CD4-positive, alpha-beta T cell treated with Interleukin-21 for 1 hour (primary cell): ENCODE data around the gene POU3F1.

Source experiments
- DNase-seq: peaks from one replicate; pipeline ENCODE4 v3.0.0-alpha.2; 2020

The POU3F1 gene

DNA sequence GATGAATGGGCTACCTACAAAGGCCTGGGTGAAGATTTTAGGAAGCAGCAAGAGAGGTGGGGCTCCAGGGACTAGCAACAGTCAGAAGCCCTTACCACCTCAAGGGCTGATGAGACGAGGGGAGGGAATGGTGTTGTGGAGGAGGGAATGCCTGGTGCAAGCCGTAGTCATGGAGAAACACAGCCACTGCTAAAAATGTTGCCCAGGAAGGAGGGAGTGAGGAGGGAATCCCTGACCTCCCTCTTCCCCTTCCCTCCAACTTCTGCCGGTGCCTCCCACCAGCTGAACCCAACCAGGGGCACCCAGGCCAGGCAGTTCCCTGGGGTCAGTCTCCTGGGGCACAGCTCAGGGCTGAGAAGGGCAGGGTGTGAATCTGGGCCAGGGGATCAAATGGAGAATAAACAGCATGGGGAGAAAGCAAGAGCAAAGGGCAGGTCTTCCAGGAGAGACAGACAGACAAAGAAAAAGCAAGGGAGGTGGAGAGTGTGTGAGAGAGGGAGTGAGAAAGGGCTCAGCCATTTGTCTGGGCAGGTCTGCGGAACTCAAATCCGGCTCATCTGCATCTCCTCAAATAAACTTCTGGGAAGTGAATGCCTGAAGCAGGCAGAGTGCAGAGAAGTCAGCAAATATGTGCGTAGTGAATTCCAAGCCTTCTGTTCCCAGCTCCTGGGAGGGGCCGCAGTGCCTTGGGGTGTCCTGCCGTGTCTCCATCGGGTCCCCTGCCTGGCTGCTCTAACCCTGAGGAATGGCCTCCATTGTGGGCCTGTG, 27.1 kb upstream of the POU3F1 start:
- no peak for DNase-seq

DNA sequence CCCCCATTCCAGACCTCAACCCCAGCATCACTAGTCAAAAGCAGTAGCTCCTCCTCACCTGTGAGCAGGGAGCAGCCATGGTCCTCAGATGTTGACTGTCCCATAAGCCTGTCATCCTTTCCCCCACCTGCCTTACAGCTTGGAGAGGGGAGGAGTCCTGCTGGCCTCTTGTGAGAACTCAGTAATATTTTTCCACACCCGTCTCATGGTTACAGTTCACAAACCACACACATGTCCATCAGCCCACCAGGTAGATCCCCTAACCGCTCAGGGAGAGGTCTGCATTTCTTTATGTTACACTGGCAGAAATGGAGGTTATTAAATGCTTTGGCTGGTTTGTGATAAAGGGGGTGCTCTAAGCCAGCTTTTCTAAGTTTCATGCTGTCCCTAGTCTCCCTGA, 26.3 kb upstream of the POU3F1 start:
- no peak for DNase-seq

DNA sequence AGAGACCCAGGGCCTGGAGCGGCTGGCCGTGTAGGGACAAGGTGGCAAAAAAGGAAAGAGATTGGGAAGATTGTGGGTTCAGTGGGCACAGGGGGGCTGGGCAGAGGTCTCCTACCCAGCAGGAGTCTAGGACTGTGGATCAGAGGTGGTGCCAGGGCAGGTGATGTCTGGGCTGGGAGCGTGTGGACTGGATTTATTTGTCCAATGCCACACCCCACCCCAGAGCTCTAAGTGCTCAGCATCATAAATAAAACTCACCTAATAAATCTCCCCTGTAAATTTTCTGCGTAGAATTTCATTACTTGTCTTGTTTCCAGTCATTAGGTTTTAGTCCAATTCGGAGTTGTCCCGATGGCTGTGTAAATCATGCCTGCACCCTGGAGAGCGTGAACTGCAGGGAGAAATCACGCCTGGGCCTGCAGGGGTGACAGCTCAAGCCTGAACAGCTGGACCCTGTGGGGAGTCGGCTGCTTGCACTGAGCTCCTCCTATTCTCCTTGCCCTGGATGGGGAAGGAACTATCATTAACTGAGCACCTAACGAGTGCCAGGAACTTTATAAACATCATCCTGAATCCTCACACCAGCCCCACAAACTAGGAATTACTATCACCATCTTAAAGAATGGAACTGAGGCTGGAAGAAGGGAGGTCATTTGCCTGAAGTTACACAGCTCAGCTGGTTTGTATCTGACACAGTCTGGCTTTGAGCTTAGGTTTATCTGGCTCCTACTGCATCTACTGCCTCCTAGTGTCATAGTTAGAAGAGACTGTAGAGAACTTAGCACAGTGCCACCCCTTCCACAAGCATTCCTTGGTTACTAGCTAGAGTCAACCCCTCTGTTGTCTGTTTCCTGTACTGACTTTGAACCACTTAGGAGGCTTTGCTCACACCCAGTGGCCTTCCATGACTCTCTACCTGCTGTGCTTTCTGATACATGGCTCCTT, 25.0 kb upstream of the POU3F1 start:
- peak; percentile 10 for DNase-seq

DNA sequence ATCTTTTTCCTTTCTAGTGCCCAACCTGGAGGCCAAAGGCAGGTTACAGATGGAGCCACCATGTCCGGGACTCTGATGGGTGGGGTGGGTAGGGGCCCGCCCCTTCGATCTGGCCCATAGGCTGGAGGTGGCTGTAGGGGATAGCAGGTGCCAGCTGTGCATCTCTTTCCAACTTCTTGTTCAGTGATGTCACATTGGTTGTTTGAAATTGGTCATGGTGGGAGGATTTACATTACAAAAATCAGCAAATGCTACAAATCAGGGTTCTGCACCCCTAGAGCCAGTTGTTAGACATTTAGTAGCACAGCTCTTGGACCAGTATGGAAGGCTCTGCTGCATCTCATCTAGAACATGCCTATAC, 22.4 kb upstream of the POU3F1 start:
- DNase-seq: no peak

DNA sequence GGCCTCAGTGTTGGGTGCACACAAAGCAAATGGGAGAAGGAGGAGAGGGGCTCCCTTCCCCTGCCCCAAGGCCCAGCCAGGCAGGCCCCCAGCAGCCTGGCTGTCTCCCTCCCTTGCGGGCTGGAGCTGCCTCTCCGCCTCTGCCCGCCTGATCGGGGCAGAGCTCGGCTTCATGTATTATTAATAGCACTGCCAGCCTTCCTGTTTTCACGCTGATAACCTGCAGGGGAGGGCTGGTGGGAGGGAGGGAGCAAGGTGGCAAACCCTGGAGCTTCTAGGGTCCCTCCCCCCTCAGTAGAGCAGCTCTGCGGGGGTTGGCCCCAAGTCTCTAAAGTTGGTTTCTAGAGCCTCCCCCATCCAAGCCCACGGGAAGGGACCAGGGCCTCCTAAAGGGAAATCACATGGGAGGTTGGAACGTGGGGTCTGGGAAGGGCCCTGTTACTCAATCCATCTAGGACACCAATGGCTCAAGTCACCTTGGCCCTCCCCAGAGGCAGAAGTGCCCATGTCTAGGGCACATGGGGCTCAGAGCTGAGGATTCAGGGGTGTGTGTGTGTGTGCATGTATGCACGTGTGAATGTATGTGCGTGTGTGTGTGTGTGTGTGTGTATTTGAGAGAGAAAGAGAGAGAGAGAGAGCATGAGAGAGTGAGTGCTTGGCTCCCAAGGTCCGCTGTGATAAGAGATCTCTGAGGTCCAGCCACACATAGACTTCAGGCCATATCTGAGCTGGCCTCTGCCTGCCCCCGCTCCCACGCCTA, 21.8 kb upstream of the POU3F1 start:
- no peak for DNase-seq

DNA sequence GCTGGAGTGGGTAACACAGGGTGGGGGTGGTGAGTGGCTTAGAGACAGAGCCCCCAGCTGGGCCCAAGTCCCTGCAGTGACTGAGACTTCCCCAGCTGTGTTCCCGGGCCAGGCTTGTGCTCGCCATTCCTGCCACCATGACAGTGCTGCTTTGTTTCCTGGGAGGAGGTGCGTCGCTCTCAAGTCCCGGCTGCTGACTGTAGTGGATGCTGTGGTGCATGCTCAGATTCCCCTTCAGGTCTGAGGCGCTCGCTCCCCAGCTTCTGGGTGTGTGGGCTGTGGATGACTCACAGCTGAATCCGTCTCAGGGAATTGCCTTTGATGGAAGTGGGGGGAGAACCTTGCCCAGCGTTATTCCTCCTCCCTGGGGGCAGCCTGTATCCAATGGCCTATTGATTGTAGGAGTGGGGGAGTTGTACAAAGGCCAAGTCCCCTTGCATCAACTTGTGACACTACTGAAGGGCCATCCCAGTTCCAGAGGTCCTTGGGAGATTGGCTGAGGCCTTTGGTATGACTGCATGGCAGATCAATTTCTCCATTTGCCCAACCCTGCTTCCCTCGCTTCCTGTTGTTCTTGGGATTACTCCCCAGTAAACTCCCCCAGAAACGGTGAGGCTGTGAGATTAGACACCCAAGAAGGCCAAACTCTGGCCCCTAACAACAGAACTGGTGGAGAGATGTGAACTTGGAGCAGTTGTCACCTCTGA, 17.8 kb upstream of the POU3F1 start:
- no peak for DNase-seq

DNA sequence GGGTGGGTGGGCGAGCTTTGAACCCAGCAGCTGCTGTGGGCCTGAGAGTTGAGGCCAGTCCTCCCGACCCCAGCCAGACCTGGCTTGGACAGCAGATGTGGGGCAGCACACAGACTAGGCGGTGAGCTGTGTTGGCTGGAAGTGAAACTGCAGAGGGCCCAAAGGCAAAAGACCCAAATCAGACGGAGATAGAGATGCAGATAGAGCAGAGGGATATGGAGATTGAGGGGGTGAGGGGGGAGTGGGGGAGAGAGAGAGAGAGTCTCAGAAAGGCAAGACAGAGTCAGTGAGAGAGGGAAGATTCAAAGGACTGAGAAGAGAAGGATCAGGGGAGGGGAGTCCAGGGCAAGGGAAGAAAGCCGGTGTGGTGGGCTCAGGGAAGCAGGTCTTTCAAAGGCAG, 17.0 kb upstream of the POU3F1 start:
- DNase-seq: no peak

DNA sequence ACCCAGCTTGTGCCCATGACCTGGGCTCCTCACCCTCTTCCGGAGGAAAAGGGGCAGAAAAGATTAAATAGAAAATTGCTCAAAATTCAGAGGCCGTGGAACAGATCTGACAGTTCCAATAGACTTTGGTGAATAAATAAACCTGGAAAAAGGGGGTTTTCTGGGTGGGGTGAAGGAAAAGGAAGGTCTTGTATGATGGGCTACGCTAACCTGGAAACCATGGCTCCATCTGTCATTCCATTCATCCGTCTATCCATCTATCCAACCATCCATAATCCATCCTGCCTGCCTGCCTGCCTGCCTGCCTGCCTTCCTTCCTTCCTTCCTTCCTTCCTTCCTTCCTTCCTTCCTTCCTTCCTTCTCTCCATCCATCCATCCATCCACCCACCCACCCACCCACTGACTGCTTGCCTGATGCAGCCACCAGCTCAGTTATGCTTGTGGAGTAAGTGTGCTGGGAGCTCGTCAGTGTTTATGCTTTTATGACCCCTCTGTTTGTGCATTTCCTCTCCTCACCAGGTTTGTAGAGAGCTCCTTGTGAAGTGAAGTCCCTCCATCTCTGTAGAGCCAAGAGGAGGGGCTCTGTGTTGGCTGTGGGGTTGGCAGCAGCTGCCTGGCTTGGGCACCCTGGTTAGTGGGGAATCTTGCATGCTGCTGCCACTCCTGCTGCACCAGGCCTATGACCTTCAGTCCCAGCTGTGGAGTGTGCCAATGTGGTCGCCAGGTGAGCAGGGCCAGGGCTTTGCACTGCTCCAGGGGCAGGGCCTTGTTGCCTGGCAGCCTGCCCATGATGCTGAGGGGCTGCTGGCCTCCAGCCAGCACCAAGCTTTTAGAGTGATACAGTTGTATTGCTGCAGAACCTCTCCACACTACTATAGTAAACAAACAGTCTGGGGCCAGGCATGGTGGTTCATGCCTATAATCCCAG, 16.0 kb upstream of the POU3F1 start:
- no peak for DNase-seq

DNA sequence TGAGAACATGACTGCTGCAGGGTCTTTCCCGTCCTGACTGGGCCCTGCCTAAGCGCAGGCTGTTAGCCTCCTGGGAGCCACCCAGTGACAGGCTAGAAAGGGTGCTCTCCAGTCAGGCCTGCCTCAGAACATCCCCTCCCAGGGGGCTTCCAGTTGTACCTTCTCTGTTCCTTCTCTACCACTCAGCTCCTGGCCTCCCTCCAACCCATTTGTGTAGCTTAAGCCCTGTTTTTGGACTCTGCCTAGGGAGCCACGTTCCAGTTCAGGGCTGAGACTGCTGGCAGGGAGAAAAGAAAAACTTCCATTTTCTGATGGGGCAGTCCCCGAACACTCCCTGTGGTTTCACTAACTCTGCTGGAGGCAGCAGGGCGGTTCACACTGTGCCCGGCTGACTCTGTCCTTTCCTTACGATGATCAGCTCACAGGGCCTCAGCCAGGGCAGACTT, 15.3 kb upstream of the POU3F1 start:
- no peak for DNase-seq

DNA sequence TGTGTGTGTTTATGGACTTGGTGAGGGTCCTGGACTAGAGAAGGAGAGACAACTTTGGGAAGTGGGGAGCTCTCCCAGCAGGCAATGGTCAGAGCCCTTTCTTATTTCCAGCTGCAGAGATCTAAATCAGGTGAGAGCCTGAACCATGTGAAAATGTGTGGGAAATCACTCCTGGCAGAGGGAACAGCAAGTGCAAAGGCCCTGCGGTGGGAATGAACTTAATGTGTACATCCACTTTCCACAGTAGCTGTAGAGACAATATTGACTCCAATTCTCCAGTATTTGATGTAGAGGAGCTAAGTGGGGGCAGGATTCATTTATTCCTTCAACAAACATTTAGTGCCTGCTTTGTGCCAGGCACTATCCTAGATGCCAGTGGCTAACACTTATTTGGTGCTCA, 14.7 kb upstream of the POU3F1 start:
- no peak for DNase-seq

DNA sequence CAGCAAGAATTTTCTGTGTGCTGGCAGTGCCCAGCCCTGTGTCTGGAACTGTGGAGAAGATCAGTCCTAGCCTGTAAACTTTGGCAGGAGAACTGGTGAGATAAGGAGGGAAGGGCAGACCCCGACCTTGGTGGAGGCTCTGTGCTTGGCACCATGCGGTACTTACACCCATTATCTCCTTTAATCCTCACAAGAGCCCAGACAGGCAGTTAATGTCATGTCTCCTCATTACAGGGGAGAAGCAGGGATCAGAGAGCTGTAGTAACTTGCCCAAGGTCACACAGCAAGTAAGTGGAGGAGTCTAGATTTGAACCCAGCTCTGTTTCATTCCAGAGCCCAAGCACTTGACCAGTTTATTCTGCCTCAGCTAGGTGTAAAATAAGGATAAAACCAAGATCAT, 13.9 kb upstream of the POU3F1 start:
- DNase-seq: no peak

DNA sequence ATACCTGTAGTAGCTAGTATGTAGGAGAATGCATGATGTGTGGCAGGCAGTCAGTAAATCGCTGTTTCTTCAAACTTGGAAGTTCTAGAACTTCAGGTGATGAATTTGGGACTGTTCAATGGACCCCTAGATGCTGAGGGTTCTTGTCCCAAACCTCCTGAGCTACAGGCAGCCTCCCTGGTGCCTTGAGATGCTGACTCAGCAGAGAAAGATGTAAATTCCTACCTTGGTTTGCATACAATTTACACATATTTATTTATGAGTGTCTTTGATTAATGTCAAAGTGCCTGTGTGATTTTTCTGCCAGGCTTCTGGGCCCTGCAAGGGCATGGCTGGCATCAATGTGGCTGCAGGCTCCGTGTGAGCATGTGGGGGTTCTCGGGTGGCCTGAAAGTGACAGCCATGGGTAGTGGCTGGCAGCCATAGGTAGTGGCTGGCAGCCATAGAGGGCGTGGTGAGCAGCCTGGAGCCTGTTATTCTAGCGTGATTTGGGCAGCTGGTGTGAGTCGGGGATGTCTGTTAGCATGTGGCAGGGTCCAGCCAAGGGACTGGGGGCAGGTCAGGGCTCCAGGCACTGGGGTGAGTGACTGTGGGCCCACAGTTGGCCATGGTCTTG, 13.2 kb upstream of the POU3F1 start:
- no peak for DNase-seq

DNA sequence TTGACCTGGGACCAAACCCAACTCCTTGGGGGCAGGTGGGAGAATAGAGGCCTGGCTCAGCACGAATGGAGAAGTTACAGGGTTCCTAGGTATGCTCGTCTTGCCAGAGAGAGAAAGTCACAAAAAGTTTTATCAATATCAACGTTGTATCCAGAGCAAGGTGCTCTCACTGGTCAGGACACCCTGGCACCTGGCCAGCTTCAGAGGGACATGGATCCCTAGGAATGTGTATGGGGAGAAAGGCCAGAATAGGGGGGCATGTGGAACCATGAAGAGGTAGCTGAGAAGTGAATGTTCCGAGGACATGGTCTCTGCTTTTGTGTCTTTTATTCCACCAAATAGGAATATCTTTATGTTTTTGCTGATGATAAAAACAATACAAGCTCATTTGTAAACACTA, 9.4 kb upstream of the POU3F1 start:
- DNase-seq: no peak

DNA sequence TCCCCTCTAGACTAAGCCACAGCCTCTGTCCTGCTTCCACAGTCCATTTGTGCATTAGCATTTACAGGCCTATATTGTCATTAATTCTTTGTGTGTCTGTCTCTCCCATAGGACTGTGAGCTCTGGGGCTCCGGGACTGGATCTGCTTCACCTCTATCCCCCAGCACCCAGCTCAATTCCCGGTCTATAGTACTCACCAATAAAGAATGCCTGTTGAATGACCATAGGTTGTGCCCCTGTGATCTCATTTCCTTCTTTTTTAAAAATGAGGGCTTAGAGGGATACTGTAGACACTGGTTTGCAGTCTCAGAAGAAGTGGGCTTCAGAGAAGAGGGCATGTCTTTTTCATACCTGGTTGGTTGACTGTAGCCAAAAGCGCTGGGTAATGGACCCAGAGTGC, 8.8 kb upstream of the POU3F1 start:
- no peak for DNase-seq

DNA sequence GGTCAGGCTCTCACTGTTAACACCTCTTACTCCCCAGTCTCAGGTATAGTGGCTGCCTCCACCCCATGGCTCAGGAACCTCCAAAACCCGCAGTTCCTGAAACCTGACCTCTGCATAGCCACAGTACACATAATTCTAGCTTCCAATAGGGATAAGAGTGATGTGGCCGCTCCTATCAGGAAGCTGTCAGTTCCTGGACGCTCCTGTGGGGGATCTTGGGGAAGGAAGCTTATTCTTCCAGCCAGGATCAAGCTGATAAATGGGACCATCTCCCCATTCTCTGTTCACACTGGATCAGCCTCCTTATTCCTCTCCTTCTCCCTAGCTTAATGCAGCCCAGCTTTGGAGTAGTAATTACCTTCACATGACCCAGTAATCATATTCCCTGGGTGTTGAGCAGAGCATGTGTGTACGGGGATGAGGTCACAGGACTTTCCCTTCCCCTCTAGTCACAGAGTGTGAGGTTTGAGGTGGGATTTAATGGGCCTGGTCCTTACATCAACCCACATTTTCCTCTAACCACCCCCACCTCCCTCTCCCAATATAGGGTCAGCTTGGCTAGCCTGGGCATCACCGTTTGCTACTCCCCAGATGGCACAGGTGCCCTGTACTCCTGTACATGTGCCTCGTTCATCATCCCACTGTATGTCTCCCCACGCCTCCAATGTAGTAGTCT, 7.0 kb upstream of the POU3F1 start:
- DNase-seq: no peak

DNA sequence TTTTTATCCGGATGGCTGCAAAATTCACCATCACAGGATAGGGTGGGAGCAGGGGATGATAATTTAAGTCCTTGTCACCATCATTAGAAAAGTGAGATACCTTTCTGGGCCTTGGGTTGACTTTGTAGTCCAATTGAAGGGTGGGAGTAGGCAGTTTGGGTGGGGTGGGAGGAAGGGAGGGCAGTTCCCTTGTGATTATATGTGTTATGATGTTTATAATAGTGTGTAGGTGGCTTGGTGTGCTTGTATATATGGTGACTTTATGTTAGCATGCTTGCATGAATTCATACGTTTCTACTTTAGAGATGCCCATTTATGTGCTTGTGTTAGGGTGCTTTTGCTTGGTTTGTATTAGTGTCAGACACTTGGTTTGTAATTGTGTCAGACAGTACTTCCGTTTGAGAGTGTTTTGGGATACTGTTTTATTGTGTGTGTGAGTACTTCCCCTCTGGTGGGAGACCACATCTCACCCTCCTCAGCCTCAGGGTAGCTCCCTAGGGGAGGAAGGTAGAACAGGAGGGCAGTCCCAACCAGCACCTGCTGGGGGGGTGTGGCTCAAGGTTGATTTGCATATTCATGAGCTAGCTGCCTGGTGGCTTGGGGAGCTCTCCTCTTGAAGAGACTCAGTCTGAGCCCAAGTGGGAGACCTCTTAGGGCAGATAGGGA, 6.3 kb upstream of the POU3F1 start:
- no peak for DNase-seq

DNA sequence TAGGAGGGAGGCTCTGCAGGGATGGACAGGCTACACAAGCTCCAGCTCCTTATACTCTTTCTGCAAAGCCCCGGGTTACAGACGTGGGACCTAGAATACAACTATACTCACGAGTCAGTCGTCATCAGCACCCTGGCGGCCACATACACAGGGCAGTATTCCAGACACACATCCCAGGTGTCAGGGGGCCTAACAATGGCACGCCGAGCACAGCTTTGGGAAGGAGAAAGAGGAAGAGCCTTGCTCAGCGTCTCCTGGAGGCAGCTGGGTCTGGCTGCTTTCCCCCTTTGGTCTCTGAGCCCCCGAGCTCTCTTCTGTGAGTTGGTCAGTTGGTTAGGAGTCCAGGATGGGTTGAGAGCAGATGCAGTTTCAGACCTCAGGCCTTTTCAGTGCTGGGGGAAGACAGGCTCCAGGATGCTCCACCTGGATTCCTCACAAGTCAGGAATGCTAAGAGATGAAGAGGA, 4.5 kb upstream of the POU3F1 start:
- DNase-seq: no peak

DNA sequence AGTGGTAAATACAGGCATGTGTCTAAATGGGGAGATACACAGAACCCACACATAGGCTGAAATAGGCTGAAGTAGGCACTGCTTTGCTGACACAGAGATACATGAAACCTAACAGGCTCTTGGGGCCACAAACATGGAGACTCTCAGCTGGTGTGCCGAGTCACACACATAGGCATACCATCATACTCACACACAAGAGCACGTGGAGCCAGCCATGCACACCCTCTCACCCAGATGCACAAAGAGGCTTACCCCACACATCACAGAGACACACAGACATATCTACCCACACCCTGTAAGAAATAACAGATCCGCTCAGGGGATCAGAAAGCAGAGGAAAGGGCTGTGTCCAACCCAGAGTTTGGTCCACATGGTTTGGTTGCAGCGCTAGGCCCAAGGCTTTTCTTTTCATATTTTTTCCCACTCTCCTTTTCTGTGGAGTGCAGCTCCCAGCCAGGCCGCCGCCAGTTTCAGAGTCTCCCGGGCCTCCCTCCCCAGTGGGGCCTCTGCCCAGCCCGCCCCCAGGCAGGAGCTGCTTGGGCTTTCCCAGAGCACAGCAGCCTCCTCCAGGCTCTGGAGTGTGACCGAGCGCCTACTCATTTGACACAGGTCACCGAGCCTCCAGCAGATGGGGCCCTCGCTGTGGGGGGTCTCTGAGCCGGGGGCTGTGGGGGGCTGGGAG, 3.9 kb upstream of the POU3F1 start:
- no peak for DNase-seq

DNA sequence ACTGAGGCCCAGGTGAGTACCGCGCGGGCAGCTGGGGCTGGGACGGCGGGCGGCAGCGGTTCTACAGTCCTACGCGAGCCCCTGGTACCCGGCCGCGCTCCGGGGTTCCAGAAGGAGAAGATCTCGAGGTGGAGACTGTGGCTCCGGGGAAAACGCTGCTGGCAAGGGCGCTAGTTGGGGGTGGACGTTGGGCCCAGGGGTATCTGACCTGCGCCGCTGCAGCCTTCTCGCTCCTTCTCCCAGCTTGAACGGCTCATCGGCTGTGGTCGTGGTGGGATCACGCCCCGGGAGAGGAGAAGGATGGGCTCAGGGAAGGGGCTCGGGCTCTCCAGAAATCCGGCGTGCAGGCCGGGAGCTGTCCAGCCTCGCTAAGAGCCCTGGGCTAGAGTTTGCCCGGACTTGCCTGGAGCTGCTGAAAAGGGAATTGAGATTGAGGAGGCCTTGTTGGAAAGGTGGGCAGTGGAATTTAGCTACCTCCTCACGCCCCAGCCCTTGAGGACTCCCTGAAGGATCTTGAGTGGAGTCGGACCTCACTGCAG, 1.1 kb upstream of the POU3F1 start:
- no peak for DNase-seq
